Upper lobe of left lung (tissue), 6 donors: ENCODE data around the gene ZNF783. TPM values are rescaled to one million over a fixed set of nuclear protein-coding genes. Genes with fewer than 3 reads are reported as not detected.
A peak's percentile ranks its signal among the peaks of the same experiment; 100 is the strongest.

Experiments used
- ATAC-seq, 2 donors: fragments of 200-7000 bp; cut with Tn5 transposase; one replicate each; pipeline ENCODE4 v1.9.1; 2022; ENCODE audit warnings: mild to moderate bottlenecking in 2 of 2, moderate library complexity in 2 of 2; ENCODE audit not compliant: low FRiP score in 2 of 2
- DNase-seq, 2 donors: peaks; one replicate each; pipeline ENCODE4 v3.0.0-alpha.2; 2019 to 2020
- H3K27ac ChIP-seq, 4 donors: fragments of 200-600 bp; sonication (generic); one replicate each; pipeline ENCODE4 v1.5.1; 2016 to 2019
- H3K27me3 ChIP-seq, 4 donors: fragments of 200-600 bp; sonication (generic); one replicate each; pipeline ENCODE4 v1.5.1; 2017 to 2019
- H3K36me3 ChIP-seq, 4 donors: fragments of 200-600 bp; sonication (generic); one replicate each; pipeline ENCODE4 v1.5.1; 2016 to 2019
- H3K4me1 ChIP-seq, 4 donors: fragments of 200-600 bp; sonication (generic); one replicate each; pipeline ENCODE4 v1.5.1; 2018 to 2019
- H3K4me3 ChIP-seq, 4 donors: fragments of 200-600 bp; sonication (generic); one replicate each; pipeline ENCODE4 v1.5.1; 2017 to 2019; ENCODE audit warnings: mild to moderate bottlenecking in 2 of 4, moderate library complexity in 1 of 4
- H3K9me3 ChIP-seq, 4 donors: fragments of 200-600 bp; sonication (generic); one replicate each; pipeline ENCODE4 v1.5.1; 2018 to 2019
- CTCF ChIP-seq, 6 experiments: fragments of 450-650 bp in 4 of 6; fragments of 200-600 bp in 2 of 6; sonication (generic) in 2 of 6; IDR thresholded peaks; one replicate each; pipeline ENCODE4 v1.5.1; 2016 to 2019; ENCODE audit warnings: antibody characterized with exemption in 6 of 6
- EP300 ChIP-seq, 4 donors: sonication (generic); formaldehyde crosslinking; IDR thresholded peaks; one replicate each; pipeline ENCODE4 v1.5.1; 2017; ENCODE audit warnings: antibody characterized with exemption in 4 of 4, control low read depth in 2 of 4
- POLR2A ChIP-seq, 4 donors: fragments of 450-650 bp; IDR thresholded peaks; one replicate each; pipeline ENCODE4 v1.5.1; 2016 to 2017; ENCODE audit warnings: antibody characterized with exemption in 4 of 4, mild to moderate bottlenecking in 2 of 4
- POLR2AphosphoS5 ChIP-seq, 2 donors: sonication (generic); formaldehyde crosslinking; IDR thresholded peaks; one replicate each; pipeline ENCODE4 v1.5.1; 2017; ENCODE audit warnings: antibody characterized with exemption in 2 of 2
- WGBS, 2 donors: methylation state at CpG; one replicate each; pipeline ENCODE4 v1.1.5; 2017 to 2018; 5-methylcytosine and 5-hydroxymethylcytosine counted together
- total RNA-seq, 6 donors: library from RNA; depleted of rRNA in 4 of 6; stranded (reverse); fragments of >200 nt in 4 of 6; gene quantifications; one replicate each; pipeline versions ENCODE4 v1.1.0 to v1.2.1, GENCODE V29; 2016 to 2021
- donor health status: DM: no; HTN: no; CAD: no; lungs with moderate emphysema.
- donor health status: DM: no; HTN: yes; CAD: no; lungs with severe emphysema.

The ZNF783 gene
- total RNA-seq, 6 donors from 2014 or later, result 12.6 to 46.1 (median 17.5) TPM

GRCh38 chr7:149289262-149289661, 27.3 kb downstream of the ZNF783 start:
- WGBS, 2 donors, result 86 to 94% methylated on average over 4 to 8 of the region's 8 CpGs
- no peak for ATAC-seq

GRCh38 chr7:149289856-149290255, 27.9 kb downstream of the ZNF783 start:
- TF ChIP-seq POLR2A (IDR thresholded peaks at IDR 0.05) (no peak), EP300 (IDR thresholded peaks at IDR 0.05) (no peak), CTCF (IDR thresholded peaks at IDR 0.05) (no peak), POLR2AphosphoS5 (IDR thresholded peaks at IDR 0.05) (no peak)
- H3K4me3 ChIP-seq, result no peak overlapping the region
- 94 to 100% methylated on average over 1 to 4 of the region's 4 CpGs for WGBS, 2 donors
- no peaks in the 10 kb centered on the region for H3K27me3 ChIP-seq
- H3K27ac ChIP-seq, result no peak overlapping the region
- DNase-seq (peak in 1 of 2 donors; percentile 37), ATAC-seq (no peak)
- H3K9me3 ChIP-seq, result no peaks in the 10 kb centered on the region
- peaks cover 9 to 12% (median 10%) of the 10 kb centered on the region in 4 donors for H3K4me1 ChIP-seq
- H3K36me3 ChIP-seq, result peaks cover 0 to 18% (median 7%) of the 10 kb centered on the region in 4 donors

More at GRCh38 chr7:149289262-149289661, 27.3 kb downstream of the ZNF783 start:
- no peak overlapping the region for H3K4me3 ChIP-seq
- H3K4me1 ChIP-seq, result peaks cover 9 to 18% (median 16%) of the 10 kb centered on the region in 4 donors
- TF ChIP-seq POLR2A (IDR thresholded peaks at IDR 0.05) (no peak), EP300 (IDR thresholded peaks at IDR 0.05) (no peak), POLR2AphosphoS5 (IDR thresholded peaks at IDR 0.05) (no peak), CTCF (IDR thresholded peaks at IDR 0.05) (no peak)
- DNase-seq, result no peak
- no peaks in the 10 kb centered on the region for H3K27me3 ChIP-seq
- H3K27ac ChIP-seq, result no peak overlapping the region
- H3K36me3 ChIP-seq, result peaks cover 0 to 12% (median 3%) of the 10 kb centered on the region in 4 donors
- H3K9me3 ChIP-seq, result no peaks in the 10 kb centered on the region

- Histone ChIP-seq H3K36me3 (peaks cover 0 to 23% (median 11%) of the 10 kb centered on the region in 4 donors), H3K9me3 (no peaks in the 10 kb centered on the region), H3K27me3 (no peaks in the 10 kb centered on the region), H3K4me3 (no peak overlapping the region), H3K27ac (no peak overlapping the region), H3K4me1 (no peaks in the 10 kb centered on the region)
- 76 to 88% methylated on average over 7 to 11 of the region's 13 CpGs for WGBS, 2 donors
- DNase-seq (peak in 1 of 2 donors; percentile 63), ATAC-seq (no peak)
- TF ChIP-seq EP300 (IDR thresholded peaks at IDR 0.05), result no peak
- no peak for TF ChIP-seq POLR2AphosphoS5 (IDR thresholded peaks at IDR 0.05)
These were observed 29.2 kb downstream of the ZNF783 start for GRCh38 chr7:149291036-149291780.

GRCh38 chr7:149291781-149292461, 29.9 kb downstream of the ZNF783 start:
- Histone ChIP-seq H3K4me3 (no peak overlapping the region), H3K36me3 (peaks cover 0 to 23% (median 11%) of the 10 kb centered on the region in 4 donors), H3K27me3 (no peaks in the 10 kb centered on the region), H3K27ac (no peak overlapping the region), H3K9me3 (no peaks in the 10 kb centered on the region), H3K4me1 (no peaks in the 10 kb centered on the region)
- ATAC-seq (no peak), DNase-seq (no peak)
- WGBS, 2 donors, result 90 to 91% methylated on average over 16 of the region's 16 CpGs
- no peak for TF ChIP-seq POLR2A (IDR thresholded peaks at IDR 0.05)
- TF ChIP-seq EP300 (IDR thresholded peaks at IDR 0.05), result no peak
- no peak for TF ChIP-seq CTCF (IDR thresholded peaks at IDR 0.05)
- TF ChIP-seq POLR2AphosphoS5 (IDR thresholded peaks at IDR 0.05), result no peak

- 75 to 91% methylated on average over 8 to 9 of the region's 9 CpGs for WGBS, 2 donors
- ATAC-seq (no peak), DNase-seq (no peak)
- no peak overlapping the region for H3K4me3 ChIP-seq
- H3K4me1 ChIP-seq, result no peaks in the 10 kb centered on the region
- H3K36me3 ChIP-seq, result peaks cover 0 to 23% (median 11%) of the 10 kb centered on the region in 4 donors
- H3K9me3 ChIP-seq, result no peaks in the 10 kb centered on the region
- H3K27me3 ChIP-seq, result no peaks in the 10 kb centered on the region
- no peak for TF ChIP-seq POLR2A (IDR thresholded peaks at IDR 0.05)
- TF ChIP-seq POLR2AphosphoS5 (IDR thresholded peaks at IDR 0.05), result no peak
- TF ChIP-seq EP300 (IDR thresholded peaks at IDR 0.05), result no peak
- no peak for TF ChIP-seq CTCF (IDR thresholded peaks at IDR 0.05)
- no peak overlapping the region for H3K27ac ChIP-seq
These were observed 30.4 kb downstream of the ZNF783 start for GRCh38 chr7:149292462-149292823.
